HEK293 (cell line): ENCODE data around the gene NFIX.

Experiments used
- CTCF ChIA-PET: fragments of 350-600 bp; formaldehyde crosslinking; extraction: SDS; loops from one replicate; lab custom pipeline; 2021; ENCODE audit warnings: antibody characterized with exemption; lab: Yijun Ruan, JAX
- POLR2A ChIA-PET: fragments of 300-600 bp; formaldehyde crosslinking; extraction: SDS; loops from one replicate; lab custom pipeline; 2020; ENCODE audit warnings: antibody characterized with exemption, inconsistent platforms; lab: Yijun Ruan, JAX
- H3K27ac ChIP-seq: fragments of 200-500 bp; sonication (Bioruptor generic); 2 replicates; pipeline ENCODE4 v1.5.1; 2014; ENCODE audit warnings: low read depth, low read length, control low read depth, inconsistent platforms; ENCODE audit errors: extremely low read depth
- H3K36me3 ChIP-seq, 2 experiments: fragments of 200-500 bp in 1 of 2; sonication (Bioruptor generic) in 1 of 2; 1 replicate in 1 of 2; 2 replicates in 1 of 2; pipeline ENCODE4 v1.5.1; 2014 to 2017; ENCODE audit warnings: inconsistent platforms in 2 of 2, low read length in 2 of 2; ENCODE audit not compliant: control insufficient read depth in 2 of 2, insufficient read depth in 1 of 2
- H3K4me1 ChIP-seq: fragments of 200-500 bp; sonication (Bioruptor generic); 2 replicates; pipeline ENCODE4 v1.5.1; 2014; ENCODE audit warnings: mild to moderate bottlenecking, low read length, inconsistent platforms; ENCODE audit not compliant: control insufficient read depth, insufficient read depth
- H3K4me3 ChIP-seq: 2 replicates; pipeline ENCODE4 v1.5.1; 2011; ENCODE audit warnings: low read depth, mild to moderate bottlenecking, control low read depth, low read length, moderate library complexity
- H3K9me3 ChIP-seq: fragments of 200-500 bp; sonication (Bioruptor generic); 2 replicates; pipeline ENCODE4 v1.5.1; 2014; ENCODE audit warnings: low read depth, low read length, inconsistent platforms; ENCODE audit not compliant: control insufficient read depth, insufficient read depth
- GFI1B ChIP-seq: fragments of 450-650 bp; formaldehyde crosslinking; IDR thresholded peaks from 2 replicates; pipeline ENCODE4 v1.5.1; 2016; ENCODE audit warnings: missing biosample characterization, missing genetic modification characterization
- GLI2 ChIP-seq: fragments of 450-650 bp; formaldehyde crosslinking; IDR thresholded peaks from 2 replicates; pipeline ENCODE4; 2017; ENCODE audit warnings: missing biosample characterization, missing genetic modification characterization, low read depth, borderline replicate concordance
- GLIS1 ChIP-seq: fragments of 450-650 bp; formaldehyde crosslinking; IDR thresholded peaks from 2 replicates; pipeline ENCODE4 v1.5.1; 2016; ENCODE audit warnings: missing biosample characterization, missing genetic modification characterization
- HIC1 ChIP-seq: fragments of 450-650 bp; formaldehyde crosslinking; IDR thresholded peaks from 2 replicates; pipeline ENCODE4 v1.5.1; 2016; ENCODE audit warnings: missing biosample characterization, missing genetic modification characterization
- OSR2 ChIP-seq: fragments of 450-650 bp; formaldehyde crosslinking; IDR thresholded peaks from 2 replicates; pipeline ENCODE4 v1.5.1; 2016; ENCODE audit warnings: missing biosample characterization, missing genetic modification characterization
- PRDM6 ChIP-seq: fragments of 450-650 bp; formaldehyde crosslinking; IDR thresholded peaks from 2 replicates; pipeline ENCODE4 v1.5.1; 2017; ENCODE audit warnings: missing biosample characterization, missing genetic modification characterization
- SCRT2 ChIP-seq: fragments of 450-650 bp; formaldehyde crosslinking; IDR thresholded peaks from 2 replicates; pipeline ENCODE4 v1.5.1; 2016; ENCODE audit warnings: missing biosample characterization, missing genetic modification characterization
- SP3 ChIP-seq: fragments of 450-650 bp; formaldehyde crosslinking; IDR thresholded peaks from 2 replicates; pipeline ENCODE4 v1.5.1; 2016; ENCODE audit warnings: missing biosample characterization, missing genetic modification characterization
- SP7 ChIP-seq: fragments of 450-650 bp; formaldehyde crosslinking; IDR thresholded peaks from 2 replicates; pipeline ENCODE4 v1.5.1; 2016; ENCODE audit warnings: missing biosample characterization, missing genetic modification characterization
- ZBTB21 ChIP-seq: fragments of 450-650 bp; formaldehyde crosslinking; IDR thresholded peaks from 2 replicates; pipeline ENCODE4 v1.5.1; 2017; ENCODE audit warnings: missing biosample characterization, missing genetic modification characterization
- ZFP41 ChIP-seq: fragments of 450-650 bp; formaldehyde crosslinking; IDR thresholded peaks from 2 replicates; pipeline ENCODE4 v1.5.1; 2016; ENCODE audit warnings: missing biosample characterization, missing genetic modification characterization, borderline replicate concordance
- ZIC2 ChIP-seq: fragments of 450-650 bp; formaldehyde crosslinking; IDR thresholded peaks from 2 replicates; pipeline ENCODE4 v1.5.1; 2016; ENCODE audit warnings: missing biosample characterization, missing genetic modification characterization
- ZNF114 ChIP-seq: fragments of 450-650 bp; formaldehyde crosslinking; IDR thresholded peaks from 2 replicates; pipeline ENCODE4 v1.5.0; 2017; ENCODE audit warnings: missing biosample characterization, missing genetic modification characterization
- ZNF148 ChIP-seq: fragments of 450-650 bp; formaldehyde crosslinking; IDR thresholded peaks from 2 replicates; pipeline ENCODE4 v1.5.0; 2017; ENCODE audit warnings: missing biosample characterization, missing genetic modification characterization, borderline replicate concordance
- ZNF2 ChIP-seq: fragments of 450-650 bp; formaldehyde crosslinking; IDR thresholded peaks from 2 replicates; pipeline ENCODE4 v1.5.1; 2016; ENCODE audit warnings: missing biosample characterization, missing genetic modification characterization
- ZNF23 ChIP-seq: fragments of 450-650 bp; formaldehyde crosslinking; IDR thresholded peaks from 2 replicates; pipeline ENCODE4 v1.5.1; 2016; ENCODE audit warnings: missing biosample characterization, missing genetic modification characterization, borderline replicate concordance
- ZNF24 ChIP-seq: fragments of 450-650 bp; formaldehyde crosslinking; IDR thresholded peaks from 2 replicates; pipeline ENCODE4 v1.5.1; 2016; ENCODE audit warnings: missing biosample characterization, missing genetic modification characterization
- ZNF292 ChIP-seq: fragments of 450-650 bp; formaldehyde crosslinking; IDR thresholded peaks from 2 replicates; pipeline ENCODE4 v1.5.1; 2016; ENCODE audit warnings: low read depth, missing biosample characterization, missing genetic modification characterization, borderline replicate concordance
- ZNF398 ChIP-seq: fragments of 450-650 bp; formaldehyde crosslinking; IDR thresholded peaks from 2 replicates; pipeline ENCODE4 v1.5.1; 2017; ENCODE audit warnings: missing biosample characterization, missing genetic modification characterization
- ZNF514 ChIP-seq: fragments of 450-650 bp; formaldehyde crosslinking; IDR thresholded peaks from 2 replicates; pipeline ENCODE4 v1.5.1; 2016; ENCODE audit warnings: missing biosample characterization, missing genetic modification characterization
- ZNF529 ChIP-seq: fragments of 450-650 bp; formaldehyde crosslinking; IDR thresholded peaks from 2 replicates; pipeline ENCODE4 v1.5.1; 2017; ENCODE audit warnings: missing genetic modification characterization, missing biosample characterization; ENCODE audit not compliant: insufficient replicate concordance
- ZNF548 ChIP-seq: fragments of 450-650 bp; formaldehyde crosslinking; IDR thresholded peaks from 2 replicates; pipeline ENCODE4 v1.5.1; 2016; ENCODE audit warnings: missing biosample characterization, missing genetic modification characterization
- ZNF561 ChIP-seq: fragments of 450-650 bp; IDR thresholded peaks from 2 replicates; pipeline ENCODE4 v1.5.1; 2018; ENCODE audit warnings: missing biosample characterization, missing genetic modification characterization, borderline replicate concordance
- ZNF623 ChIP-seq: fragments of 450-650 bp; formaldehyde crosslinking; IDR thresholded peaks from 2 replicates; pipeline ENCODE4 v1.5.1; 2016; ENCODE audit warnings: missing biosample characterization, missing genetic modification characterization
- ZNF629 ChIP-seq: fragments of 450-650 bp; formaldehyde crosslinking; IDR thresholded peaks from 2 replicates; pipeline ENCODE4 v1.5.1; 2017; ENCODE audit warnings: missing biosample characterization, missing genetic modification characterization
- ZNF664 ChIP-seq: fragments of 450-650 bp; formaldehyde crosslinking; IDR thresholded peaks from 2 replicates; pipeline ENCODE4 v1.5.1; 2016; ENCODE audit warnings: missing biosample characterization, missing genetic modification characterization
- ZNF791 ChIP-seq: fragments of 450-650 bp; formaldehyde crosslinking; IDR thresholded peaks from 2 replicates; pipeline ENCODE4 v1.5.1; 2016; ENCODE audit warnings: missing biosample characterization, missing genetic modification characterization
- ZSCAN18 ChIP-seq: fragments of 450-650 bp; formaldehyde crosslinking; IDR thresholded peaks from 2 replicates; pipeline ENCODE4 v1.5.1; 2016; ENCODE audit warnings: missing biosample characterization, missing genetic modification characterization
- ZXDB ChIP-seq: fragments of 450-650 bp; formaldehyde crosslinking; IDR thresholded peaks from 2 replicates; pipeline ENCODE4 v1.5.1; 2016; ENCODE audit warnings: missing biosample characterization, missing genetic modification characterization

The NFIX gene

GRCh38 chr19:13051557-13052165, 56.4 kb downstream of the NFIX start:
- no peaks in the 10 kb centered on the region for H3K36me3 ChIP-seq
- CTCF ChIA-PET, result interaction anchor here (0.5 to 15.8 kb wide), 10 partner anchors 9 to 161 kb away, joined by 3 to 247 read pairs (median 4); partner anchors contain the start of gene GCDH
- no peak overlapping the region; the same call in 1 of the 2 replicates for H3K27ac ChIP-seq
- POLR2A ChIA-PET, result interaction anchor here (0.6 to 1.0 kb wide), 6 partner anchors 9 to 118 kb away, joined by 3 to 5 read pairs (median 4); partner anchors contain the start of gene FARSA
- H3K9me3 ChIP-seq, result no peaks in the 10 kb centered on the region
- H3K4me1 ChIP-seq, result peaks cover 33% of the 10 kb centered on the region
- H3K4me3 ChIP-seq, result peak overlapping the region; percentile 6; the same call in 1 of the 2 replicates
- TF ChIP-seq ZIC2 (tag by site-specific recombination), result peak; percentile 99
- no peak for TF ChIP-seq ZBTB21 (tag by site-specific recombination)
- no peak for TF ChIP-seq PRDM6 (tag by site-specific recombination)
- TF ChIP-seq SP7 (tag by site-specific recombination), result peak; percentile 98
- TF ChIP-seq ZFP41, result no peak
- peak; percentile 23; the same call in 1 of the 2 replicates for TF ChIP-seq GFI1B (tag by site-specific recombination)
- TF ChIP-seq ZNF529 (tag by site-specific recombination), result no peak
- peak; percentile 85; the same call in 1 of the 2 replicates for TF ChIP-seq ZNF561
- peak; percentile 67 for TF ChIP-seq ZNF398 (tag by site-specific recombination)
- TF ChIP-seq ZNF24 (tag by site-specific recombination), result peak; percentile 97
- no peak for TF ChIP-seq ZSCAN18 (tag by site-specific recombination)
- TF ChIP-seq HIC1 (tag by site-specific recombination), result no peak
- 0 out of 2 replicates have a peak, but pooled peaks have one; percentile 45 for TF ChIP-seq ZNF2 (tag by site-specific recombination)
- no peak for TF ChIP-seq ZNF548
- TF ChIP-seq GLIS1 (tag by site-specific recombination), result peak; percentile 100
- peak; percentile 85 for TF ChIP-seq SP3 (tag by site-specific recombination)
- TF ChIP-seq ZNF623, result no peak
- no peak for TF ChIP-seq ZNF148 (tag by site-specific recombination)
- TF ChIP-seq OSR2, result peak; percentile 97
- TF ChIP-seq SCRT2 (tag by site-specific recombination), result peak; percentile 63
- TF ChIP-seq ZNF629, result peak; percentile 81
- TF ChIP-seq ZXDB (tag by site-specific recombination), result peak; percentile 84
- no peak for TF ChIP-seq ZNF23
- TF ChIP-seq GLI2 (tag by site-specific recombination), result peak; percentile 80; the same call in 1 of the 2 replicates
- TF ChIP-seq ZNF114 (tag by site-specific recombination), result no peak
- no peak for TF ChIP-seq ZNF791 (tag by site-specific recombination)
- no peak for TF ChIP-seq ZNF664
- TF ChIP-seq ZNF514, result no peak
- TF ChIP-seq ZNF292 (tag by site-specific recombination), result no peak
